Prostate gland (tissue), 2 donors: ENCODE results near the gene MYO1B.

Experiments
- POLR2A ChIP-seq: fragments of 450-650 bp; IDR thresholded peaks from one replicate; pipeline ENCODE4 v1.6.1; 2016; ENCODE audit warnings: antibody characterized with exemption, mild to moderate bottlenecking
- POLR2AphosphoS5 ChIP-seq: sonication (generic); formaldehyde crosslinking; IDR thresholded peaks from one replicate; pipeline ENCODE4 v1.6.1; 2017; ENCODE audit warnings: antibody characterized with exemption
- TF ChIP-seq, protein P1 (sequence below), 4 experiments: fragments of 200-600 bp in 2 of 4; fragments of 450-650 bp in 2 of 4; sonication (generic) in 2 of 4; IDR thresholded peaks; 1 replicate in 3 of 4; 2 replicates in 1 of 4; pipeline ENCODE4 v1.5.1; 2016 to 2019; ENCODE audit warnings: antibody characterized with exemption in 4 of 4, mild to moderate bottlenecking in 2 of 4, moderate library complexity in 2 of 4

DNA sequence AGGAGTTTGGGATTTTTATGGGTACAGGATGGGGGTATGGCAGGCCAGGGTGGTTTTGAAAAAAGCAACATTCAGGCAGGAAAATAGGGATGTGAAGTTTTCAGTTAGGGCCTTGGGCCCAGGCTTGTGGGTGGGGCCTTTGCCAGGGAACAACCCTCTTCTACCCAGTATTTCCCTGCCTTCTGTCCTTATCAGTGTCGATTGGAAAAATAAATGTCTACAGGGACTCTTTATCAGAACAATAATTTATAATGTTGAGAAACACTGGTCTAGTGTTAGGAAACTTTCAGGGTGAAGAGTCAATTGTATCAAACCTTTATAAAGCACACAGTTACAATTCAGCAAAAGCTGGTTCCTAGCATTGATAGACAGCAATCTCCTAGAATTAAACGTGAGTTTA, 218.6 kb downstream of the MYO1B start:
- TF ChIP-seq POLR2A (no peak), POLR2AphosphoS5 (no peak)
- TF ChIP-seq, protein P1, sequence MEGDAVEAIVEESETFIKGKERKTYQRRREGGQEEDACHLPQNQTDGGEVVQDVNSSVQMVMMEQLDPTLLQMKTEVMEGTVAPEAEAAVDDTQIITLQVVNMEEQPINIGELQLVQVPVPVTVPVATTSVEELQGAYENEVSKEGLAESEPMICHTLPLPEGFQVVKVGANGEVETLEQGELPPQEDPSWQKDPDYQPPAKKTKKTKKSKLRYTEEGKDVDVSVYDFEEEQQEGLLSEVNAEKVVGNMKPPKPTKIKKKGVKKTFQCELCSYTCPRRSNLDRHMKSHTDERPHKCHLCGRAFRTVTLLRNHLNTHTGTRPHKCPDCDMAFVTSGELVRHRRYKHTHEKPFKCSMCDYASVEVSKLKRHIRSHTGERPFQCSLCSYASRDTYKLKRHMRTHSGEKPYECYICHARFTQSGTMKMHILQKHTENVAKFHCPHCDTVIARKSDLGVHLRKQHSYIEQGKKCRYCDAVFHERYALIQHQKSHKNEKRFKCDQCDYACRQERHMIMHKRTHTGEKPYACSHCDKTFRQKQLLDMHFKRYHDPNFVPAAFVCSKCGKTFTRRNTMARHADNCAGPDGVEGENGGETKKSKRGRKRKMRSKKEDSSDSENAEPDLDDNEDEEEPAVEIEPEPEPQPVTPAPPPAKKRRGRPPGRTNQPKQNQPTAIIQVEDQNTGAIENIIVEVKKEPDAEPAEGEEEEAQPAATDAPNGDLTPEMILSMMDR (IDR thresholded peaks at IDR 0.05), result no peak
